HG03025 (cell line): ENCODE results near the gene DENND1A.
"Not testable (repeated sequence)": the region's sequence is repeated elsewhere in the genome, so short reads cannot be mapped to it uniquely, and the experiment has no call there.

Source experiments
- ATAC-seq: cut with Tn5 transposase; IDR thresholded peaks from one replicate; pipeline ENCODE4 v1.9.1; 2021; ENCODE audit warnings: mild to moderate bottlenecking, moderate library complexity; ENCODE audit not compliant: unreplicated experiment, low FRiP score

The DENND1A gene

DNA sequence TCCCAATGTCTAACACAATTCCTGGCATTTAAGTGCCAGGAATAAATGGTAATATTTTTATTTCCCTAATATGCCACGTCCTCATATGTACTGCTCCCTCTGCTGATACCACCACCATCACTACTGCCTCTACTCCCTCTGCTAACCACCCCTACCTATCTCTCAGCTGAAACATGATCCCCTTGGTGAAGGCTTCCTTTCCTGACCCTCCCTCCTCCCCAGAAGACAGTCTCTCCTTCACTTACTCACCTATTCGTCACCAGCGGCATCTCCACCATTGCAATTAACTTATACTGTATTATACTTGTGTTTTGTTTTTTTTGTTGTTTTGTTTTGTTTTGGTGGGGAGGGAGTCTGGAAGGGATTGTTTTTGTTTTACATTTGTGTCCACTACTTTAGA is 4.8 kb downstream of the DENND1A start:
- ATAC-seq = no peak

- ATAC-seq = no peak
These were observed 5.2 kb downstream of the DENND1A start for GRCh38 chr9:123924727-123925126.

DNA sequence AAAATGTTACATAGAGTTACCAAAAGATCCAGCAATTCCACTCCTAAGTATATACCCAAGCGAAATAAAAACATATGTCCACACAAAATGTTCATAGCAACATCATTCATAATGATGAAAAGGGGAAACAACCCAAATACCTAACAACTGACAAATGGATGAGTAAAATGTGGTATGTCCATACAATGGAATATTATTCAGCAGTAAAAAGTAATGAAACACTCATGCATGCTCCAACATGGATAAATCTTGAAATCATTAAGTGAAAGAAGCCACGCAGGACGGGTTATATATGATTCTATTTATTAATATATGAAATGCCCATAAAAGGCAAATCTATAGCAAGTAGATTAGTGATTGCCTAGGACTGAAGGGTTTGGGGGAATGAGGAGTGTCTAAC is 6.0 kb downstream of the DENND1A start:
- ATAC-seq = no peak

- no peak for ATAC-seq
These were observed 6.5 kb downstream of the DENND1A start for GRCh38 chr9:123923377-123923776.

GRCh38 chr9:123922911-123923310 is 7.0 kb downstream of the DENND1A start:
- no peak for ATAC-seq

GRCh38 chr9:123922431-123922830 is 7.5 kb downstream of the DENND1A start:
- no peak for ATAC-seq

DNA sequence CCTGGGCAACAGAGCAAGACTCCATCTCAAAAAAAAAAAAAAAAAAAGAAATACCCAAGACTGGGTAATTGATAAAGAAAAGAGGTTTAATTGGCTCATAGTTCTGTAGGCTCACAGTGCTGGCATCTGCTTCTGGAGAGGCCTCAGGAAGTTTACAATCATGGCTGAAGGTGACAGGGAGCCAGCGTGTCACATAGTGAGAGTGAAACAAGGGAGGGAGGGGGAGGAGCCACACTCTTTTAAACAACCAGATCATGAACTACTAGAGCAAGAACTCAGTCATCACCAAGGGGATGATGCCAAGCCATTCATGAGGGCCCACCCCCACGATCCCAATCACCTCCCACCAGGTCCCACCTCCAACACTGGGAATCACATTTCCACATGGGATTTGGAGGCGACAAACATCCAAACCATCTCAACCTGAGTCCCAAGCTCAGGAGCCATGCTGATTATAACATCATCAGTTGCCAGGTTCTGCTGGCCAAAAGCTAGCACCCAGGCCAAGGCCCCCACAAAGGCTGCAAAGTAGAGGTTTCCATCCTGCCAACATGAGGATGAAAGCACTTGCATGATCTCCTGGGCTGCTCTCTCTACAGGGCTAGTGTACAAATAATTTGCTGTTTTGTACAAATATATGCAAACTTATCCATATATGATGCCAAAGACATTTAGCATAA is 15.3 kb downstream of the DENND1A start:
- ATAC-seq = no peak

DNA sequence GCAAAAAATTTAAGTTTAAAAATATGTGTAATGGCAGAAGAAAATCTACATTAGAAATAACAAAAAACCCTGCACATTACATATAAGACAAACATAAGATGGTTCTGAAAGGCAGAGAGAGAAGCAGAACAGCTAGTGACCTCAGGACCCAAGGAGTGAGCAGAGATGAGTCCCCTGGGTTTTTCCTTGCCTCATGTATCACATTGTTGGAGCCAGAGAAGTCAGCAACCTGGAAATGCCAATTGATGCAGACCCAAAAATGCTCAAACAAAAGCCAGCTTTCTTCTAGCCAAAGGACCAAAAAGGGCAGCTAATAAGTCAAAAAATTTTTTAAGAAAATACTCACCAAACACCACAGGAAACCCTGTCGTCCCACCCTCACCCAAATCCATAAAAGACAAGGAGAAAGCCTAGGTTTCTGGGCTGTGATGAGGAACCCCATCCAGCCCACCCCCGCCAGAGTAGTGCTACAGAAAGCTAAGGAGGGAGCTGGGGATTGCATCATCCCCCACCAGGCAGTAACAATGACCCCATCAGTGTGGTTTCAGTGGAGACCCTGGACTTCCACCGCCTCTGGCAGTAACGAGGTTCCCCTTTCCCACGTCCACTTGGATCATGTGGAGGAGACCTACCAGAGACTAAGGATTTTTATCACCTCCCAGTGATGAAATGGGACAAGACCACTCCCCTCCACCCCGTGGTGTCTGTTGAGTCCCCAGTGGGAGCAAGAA is 17.6 kb downstream of the DENND1A start:
- ATAC-seq = no peak

DNA sequence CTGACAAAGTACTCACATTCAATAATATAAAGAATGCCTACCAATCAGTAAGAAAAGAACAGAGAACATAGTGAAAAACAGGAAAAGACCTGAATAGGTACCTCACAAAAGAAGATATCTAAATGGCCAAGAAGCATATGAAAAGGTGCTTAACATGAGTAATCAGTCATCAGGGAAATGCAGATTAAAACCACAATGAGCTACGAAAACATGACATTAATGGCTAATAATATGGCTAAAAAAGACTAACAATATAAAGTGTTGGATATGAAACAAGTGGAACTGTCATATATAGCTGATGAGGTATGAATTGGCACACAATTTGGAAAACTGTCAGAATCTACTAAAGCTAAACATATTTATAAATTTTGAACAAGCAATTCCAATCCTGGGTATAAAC is 18.9 kb downstream of the DENND1A start:
- no peak for ATAC-seq

GRCh38 chr9:123909192-123909591 is 20.7 kb downstream of the DENND1A start:
- ATAC-seq = not testable (repeated sequence)

DNA sequence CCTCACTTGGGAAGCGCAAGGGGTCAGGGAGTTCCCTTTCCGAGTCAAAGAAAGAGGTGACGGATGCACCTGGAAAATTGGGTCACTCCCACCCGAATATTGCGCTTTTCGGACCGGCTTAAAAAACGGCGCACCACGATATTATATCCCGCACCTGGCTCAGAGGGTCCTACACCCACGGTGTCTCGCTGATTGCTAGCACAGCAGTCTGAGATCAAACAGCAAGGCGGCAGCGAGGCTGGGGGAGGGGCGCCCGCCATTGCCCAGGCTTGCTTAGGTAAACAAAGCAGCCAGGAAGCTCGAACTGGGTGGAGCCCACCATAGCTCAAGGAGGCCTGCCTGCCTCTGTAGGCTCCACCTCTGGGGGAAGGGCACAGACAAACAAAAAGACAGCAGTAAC is 26.4 kb downstream of the DENND1A start:
- ATAC-seq = not testable (repeated sequence)

GRCh38 chr9:123894822-123895221 is 35.1 kb downstream of the DENND1A start:
- no peak for ATAC-seq

DNA sequence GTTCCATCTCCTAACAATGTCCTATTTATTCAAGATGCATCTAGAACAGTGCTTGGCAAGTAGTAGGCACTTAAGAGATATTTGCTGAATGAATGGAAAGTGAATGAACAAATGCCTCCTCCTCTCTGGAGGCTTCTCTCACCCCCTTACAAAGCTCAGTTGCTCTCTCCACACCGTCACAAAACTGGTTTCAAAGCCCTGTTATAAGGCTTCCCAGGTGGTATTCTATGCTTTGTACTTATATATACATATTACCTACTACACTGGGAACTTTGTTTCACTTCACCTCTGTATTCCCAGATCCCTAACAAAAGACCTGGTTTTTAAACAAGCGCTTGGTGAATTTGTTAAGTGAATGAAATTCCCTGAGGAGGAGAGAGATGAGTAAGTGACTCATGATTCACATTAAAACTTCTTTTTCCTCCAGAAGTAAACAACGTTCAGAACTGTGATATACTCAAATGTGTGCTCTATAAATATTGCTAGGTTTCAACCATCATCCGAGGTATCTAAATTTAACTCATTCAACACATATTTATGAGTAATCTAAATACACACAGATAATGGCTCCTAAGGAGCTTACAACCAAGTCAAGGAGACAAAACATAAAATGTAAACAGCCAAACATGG is 36.0 kb downstream of the DENND1A start:
- ATAC-seq = no peak

DNA sequence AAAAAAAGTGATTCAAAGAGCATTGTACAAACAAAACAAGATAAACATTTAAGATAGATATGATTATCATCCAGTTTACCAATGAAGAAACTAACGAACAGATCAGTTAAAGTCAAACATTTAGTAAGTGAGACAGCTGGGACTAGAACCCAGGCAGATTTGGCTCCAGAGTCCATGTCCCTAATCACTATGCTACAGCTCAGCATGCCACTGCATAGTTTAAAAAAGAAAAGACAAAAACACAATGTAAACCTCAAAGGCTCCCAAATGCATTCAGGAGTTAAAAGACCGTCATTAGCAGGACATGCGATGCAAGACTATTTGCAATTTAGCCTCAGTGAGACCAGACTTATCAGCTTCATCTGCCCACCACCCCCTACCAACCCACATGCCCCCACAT is 36.8 kb downstream of the DENND1A start:
- ATAC-seq = no peak

DNA sequence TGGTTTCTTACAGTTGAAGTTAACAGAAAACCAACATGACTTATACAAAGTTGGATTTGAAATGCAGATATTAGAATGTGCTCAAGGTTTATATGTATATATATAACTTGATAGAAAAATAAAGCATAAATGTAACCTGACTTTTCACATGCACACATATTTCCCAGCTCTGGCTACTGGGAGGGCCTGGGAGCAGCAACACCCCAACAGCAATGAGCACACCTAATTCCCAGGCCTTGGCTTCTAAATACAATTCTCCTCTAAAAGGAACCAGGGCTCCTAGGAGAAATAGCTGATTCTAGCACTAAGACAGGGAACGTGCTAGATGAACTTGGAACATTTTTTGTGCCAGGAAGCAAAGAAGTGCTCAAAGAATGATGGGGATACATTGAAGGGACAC is 42.1 kb downstream of the DENND1A start:
- ATAC-seq = no peak

DNA sequence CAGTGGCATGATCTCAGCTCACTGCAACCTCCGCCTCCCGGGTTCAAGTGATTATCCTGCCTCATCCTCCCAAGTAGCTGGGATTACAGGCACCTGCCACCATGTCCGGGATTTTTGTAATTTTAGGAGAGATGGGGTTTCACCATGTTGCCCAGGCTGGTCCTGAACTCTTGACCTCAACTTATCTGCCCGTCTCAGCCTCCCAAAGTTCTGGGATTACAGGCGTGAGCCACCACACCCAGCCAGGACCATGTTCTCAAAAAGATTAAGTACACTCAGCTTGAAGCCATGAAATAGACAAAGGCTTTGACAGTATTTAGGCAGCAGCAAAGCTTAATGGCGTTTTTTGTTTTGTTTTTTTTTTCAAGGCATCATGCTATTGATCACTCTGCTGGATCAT is 44.1 kb downstream of the DENND1A start:
- ATAC-seq = not testable (repeated sequence)

DNA sequence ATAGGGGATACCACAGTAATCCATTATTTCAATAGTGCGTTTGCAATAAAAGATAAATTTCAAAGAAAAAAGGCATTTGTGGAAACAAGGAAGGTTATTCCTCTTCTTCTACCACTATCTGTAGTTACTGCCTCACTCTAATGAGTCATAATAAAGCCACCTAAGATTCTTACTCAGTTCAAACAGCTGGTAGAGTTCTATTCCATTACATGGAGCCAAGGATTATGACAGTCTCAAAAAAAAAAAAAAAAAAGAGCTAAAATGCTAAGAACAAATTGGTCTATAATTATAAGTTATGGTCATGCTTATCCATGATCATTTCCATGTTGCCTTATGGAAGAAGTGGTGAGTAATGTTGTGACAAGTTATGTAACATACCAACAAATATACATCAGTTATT is 46.3 kb downstream of the DENND1A start:
- ATAC-seq = no peak

DNA sequence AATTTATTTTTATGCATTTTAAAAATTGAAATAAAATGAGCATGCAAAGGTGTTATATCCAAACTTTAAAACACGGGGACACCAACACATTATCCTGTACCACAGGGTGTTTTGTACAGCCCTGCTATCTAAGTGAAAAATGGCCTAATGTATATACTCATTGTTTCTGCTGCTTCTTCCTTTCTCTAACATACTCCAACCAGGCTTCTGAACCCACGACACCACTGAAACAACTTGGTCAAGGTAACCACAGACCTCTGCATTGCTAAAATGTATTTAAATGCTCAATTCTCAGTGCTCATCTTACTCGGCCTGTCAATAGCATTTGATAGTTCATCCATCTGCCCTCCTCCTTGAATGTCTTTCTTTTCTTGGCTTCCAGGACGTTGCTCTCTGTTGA is 48.3 kb downstream of the DENND1A start:
- no peak for ATAC-seq

- no peak for ATAC-seq
These were observed 49.5 kb downstream of the DENND1A start for GRCh38 chr9:123880420-123880819.

DNA sequence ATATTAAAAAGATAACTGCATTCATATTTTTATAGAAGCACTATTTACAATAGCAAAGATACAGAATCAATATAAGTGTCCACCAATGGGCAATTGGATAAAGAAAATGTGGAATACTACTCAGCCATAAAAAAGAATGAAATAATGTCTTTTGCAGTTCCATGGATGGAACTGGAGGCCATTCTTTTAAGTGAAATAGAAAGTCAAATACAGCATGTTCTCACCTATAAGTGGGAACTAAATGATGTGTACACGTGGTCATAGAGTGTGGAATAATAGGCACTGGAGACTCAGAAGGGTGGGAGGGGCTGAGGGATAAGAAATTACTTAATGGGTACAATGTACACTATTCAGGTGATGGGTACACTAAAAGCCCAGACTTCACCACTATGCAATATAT is 53.2 kb downstream of the DENND1A start:
- no peak for ATAC-seq

GRCh38 chr9:123872710-123873109 is 57.2 kb downstream of the DENND1A start:
- ATAC-seq = no peak

DNA sequence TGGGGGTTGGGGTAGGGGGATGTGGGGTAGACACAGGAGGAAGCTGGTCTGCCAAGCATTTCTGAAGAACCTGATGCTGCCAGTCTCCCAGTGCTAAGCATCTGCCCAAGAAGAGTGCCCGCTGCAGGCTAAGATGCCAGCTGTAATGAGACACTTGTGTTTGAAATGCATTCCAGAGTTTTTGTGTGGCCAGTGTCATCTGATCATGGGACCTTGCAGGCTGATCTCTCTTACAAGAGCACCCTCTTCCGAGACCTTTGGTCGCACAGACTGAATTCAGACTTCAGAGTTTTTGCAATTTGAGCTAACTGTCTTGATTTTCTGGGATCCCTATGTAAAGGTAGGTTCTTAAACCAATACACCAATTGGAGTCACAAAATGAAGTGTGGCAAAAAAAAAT is 58.1 kb downstream of the DENND1A start:
- ATAC-seq = no peak
